HTERT RPE-1 (cell line): Measurements from ENCODE around the gene TMEM164.

ENCODE experiments used
- in situ Hi-C: fragments of 300-500 bp; cut with MboI; formaldehyde crosslinking; loops from 4 replicates; pipeline ENCODE4 v1.14.3; 2020; ENCODE audit warnings: low sequenced_read_pairs

The TMEM164 gene

DNA sequence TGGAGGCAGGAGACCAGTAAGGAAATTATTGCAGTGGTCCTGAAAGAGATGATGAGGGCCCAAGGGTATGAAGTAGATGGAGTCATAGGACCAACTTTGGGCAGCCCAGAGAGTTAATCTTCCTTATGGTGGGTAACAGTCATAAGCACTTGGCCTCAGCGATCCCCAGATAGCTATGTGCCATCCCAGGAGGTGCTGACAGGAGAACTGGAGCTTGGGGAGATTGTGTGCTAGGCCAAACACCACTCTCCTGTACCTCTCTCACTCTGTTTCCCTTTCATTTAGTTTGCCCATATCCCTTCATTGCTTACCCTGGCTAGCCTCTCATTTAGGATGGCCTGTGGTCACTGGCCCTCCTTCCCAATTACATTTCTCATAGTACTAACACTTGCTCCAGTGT lies 60.0 kb downstream of the TMEM164 start:
- in situ Hi-C loops = no loop called here

DNA sequence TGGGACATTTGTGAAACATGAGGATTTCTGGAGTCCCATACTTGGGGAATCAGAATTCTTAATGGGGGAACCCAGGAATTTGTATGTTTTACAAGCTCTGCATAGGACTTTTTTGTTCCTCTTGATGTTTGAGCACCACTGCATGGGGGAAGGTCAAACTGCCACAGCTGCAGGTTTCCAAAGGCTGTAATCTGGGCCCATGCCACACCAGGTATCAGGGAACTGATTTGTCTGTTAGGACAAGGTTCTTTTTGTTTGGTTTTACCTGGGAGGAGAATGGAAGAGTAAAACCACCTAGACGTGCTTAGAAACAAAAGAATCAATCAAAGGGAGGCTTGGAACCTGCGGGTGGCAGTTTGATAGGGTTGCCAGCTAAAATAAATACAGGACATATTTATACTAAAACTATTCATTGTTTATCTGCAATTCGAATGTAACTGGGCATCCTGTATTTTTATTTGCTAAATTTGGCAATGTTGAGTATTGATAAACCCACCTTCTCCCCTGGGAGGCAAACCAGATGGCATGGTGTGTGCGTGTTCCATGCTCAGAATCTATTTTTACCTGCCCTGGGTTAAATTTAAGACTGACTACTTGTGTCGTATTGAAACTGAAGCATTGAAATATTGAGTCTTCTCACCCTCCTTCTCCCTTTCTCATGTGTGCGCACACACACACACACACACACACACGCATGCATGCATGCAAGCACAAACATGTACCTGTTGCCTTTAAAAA lies 63.7 kb downstream of the TMEM164 start:
- in situ Hi-C loops = no loop called here

GRCh38 chrX:110070970-110071369 lies 68.1 kb downstream of the TMEM164 start:
- in situ Hi-C loops = no loop called here

- in situ Hi-C loops = no loop called here
These were observed 78.4 kb downstream of the TMEM164 start for GRCh38 chrX:110081320-110081719.

DNA sequence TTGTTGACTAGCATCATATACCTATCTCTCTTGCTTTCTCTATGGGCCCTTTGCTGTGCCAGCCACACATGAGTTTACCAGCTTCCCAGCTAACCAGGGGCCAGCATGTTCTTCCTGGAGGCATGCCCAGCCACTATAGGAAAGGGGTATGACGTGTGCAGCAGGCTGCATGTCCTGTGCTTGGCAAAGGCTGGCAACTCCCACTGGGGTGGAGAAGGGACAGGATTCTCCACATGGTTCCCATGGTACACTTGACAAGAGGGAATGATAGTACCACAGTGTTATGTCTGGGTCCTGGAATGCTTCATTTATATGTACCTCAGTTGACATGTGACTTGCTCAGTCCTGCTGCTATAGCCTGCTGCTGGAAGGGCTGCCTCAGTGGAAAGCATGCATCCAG lies 78.8 kb downstream of the TMEM164 start:
- in situ Hi-C loops = no loop called here

- in situ Hi-C loops = no loop called here
These were observed 79.2 kb downstream of the TMEM164 start for GRCh38 chrX:110082161-110082560.

GRCh38 chrX:110086162-110086915 lies 83.4 kb downstream of the TMEM164 start:
- in situ Hi-C loops = no loop called here

DNA sequence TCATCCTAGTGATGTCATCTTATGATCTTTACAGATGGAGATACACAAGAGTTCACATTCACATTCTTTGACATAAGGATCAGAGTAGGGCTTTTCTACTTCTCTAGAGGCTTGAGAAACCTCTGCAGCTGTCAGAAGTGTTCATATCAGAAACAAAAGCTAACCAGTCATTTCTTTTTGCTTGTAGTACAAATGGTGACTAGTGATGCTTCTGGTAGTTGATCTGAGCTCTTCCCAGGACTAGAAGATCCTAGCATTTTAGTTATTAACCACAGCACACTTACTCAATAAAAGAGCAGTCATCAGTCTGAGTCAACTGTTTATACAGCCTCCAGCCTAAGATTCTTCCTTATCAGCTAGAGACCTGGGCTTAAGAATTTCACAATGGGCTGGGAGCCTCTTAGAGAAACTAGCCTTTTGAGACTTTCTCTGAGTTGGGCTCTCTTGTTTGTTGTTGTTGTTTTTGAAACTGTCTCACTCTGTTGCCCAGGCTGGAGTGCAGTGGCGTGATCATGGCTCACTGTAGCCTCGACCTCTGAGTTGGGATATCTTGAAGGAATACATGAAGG lies 84.1 kb downstream of the TMEM164 start:
- in situ Hi-C loops = no loop called here

DNA sequence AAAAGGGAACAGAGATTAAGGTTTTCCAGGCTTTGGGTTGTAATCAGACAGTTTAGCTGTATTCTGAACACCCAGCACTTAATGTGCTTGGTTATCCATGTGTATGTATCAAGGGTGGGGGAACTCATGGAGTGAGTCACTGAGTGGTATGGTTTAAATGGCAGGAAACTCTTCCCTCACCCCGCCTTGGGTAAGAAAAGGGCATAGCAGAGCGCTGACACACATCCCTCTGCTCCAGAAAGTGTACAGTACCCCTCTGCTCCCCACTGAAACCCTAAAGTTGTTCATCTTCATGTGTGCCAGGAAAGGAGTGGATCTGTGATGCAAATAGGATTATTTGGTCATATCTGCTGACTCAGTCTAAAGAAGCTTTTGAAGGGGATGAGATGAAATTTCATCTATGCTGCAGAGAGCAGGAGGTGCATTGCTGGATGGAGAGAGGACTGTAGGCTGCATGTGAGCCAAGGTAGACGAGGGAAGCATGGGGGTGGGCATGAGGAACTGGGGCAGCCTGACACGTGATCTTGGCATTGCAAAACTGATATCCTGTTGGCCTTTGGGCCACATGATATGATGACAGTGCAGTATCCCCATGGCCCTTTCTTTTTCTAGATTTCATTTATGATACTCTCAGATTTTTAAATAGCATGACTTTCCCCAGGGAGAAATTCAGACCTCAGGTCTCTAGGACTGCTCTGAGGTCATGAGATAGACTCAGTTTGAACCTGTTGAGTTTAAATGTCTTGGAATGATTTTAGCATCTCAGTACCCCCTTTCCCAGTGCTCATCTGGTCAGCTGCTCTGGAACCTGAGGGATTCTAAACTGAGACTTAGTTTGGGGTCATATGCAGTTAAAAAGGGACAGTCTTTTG lies 84.8 kb downstream of the TMEM164 start:
- in situ Hi-C loops = no loop called here

DNA sequence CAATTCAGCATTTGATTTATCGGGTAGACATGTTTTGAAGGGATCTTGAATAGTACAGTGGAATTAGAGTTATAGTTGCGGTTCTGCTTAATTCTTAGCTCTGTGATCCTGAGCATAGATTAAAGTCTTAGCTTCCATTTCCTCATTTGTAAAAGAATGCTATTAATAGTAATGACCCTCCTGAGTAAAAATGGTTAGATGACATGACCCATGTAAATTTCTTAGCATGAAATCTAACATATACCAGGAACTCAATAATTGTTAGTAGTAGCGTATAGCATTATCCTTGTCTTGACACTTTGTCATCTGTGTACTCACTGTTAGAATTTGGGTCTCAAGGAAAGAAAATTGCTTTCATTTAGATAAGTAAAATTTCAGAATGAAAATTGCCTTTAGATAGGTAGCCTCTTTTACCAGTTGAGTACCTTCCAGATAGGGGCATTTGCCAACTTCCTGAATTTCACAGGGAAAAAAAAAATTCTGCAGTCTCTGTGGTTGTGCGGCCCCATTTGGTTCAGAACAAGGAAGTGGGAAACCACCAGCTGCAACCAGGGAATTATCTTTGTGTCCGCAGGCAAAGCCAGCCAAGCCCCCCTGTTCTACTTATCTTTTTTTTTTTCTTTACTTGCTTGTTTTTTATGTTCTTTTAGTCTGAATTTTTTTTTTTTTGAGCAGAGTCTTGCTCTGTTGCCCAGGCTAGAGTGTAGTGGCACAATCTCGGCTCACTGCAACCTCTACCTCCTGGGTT lies 86.9 kb downstream of the TMEM164 start:
- in situ Hi-C loops = no loop called here

- in situ Hi-C loops = no loop called here
These were observed 95.0 kb downstream of the TMEM164 start for GRCh38 chrX:110097920-110098319.

- in situ Hi-C loops = no loop called here
These were observed 100.4 kb downstream of the TMEM164 start for GRCh38 chrX:110103344-110103743.

DNA sequence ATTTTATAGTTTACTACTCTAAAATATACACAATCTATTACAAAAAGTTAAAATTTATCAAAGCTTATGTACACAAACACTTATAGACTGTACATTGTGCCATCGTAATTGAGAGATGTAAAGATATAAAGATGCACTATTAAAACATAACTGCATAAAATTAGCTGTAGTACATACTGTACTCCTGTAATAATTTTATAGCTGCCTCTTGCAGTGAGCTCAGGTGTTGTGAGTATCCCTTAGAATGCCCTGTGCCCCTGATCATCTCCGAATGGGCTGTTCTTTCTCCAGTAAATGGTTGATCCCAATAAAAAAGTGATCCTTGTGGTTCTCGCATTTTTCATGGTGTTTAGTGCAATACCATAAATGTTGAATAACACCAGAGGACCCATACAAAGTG lies 101.2 kb downstream of the TMEM164 start:
- in situ Hi-C loops = no loop called here

GRCh38 chrX:110108381-110108821 lies 105.5 kb downstream of the TMEM164 start:
- in situ Hi-C loops = no loop called here

- in situ Hi-C loops = no loop called here
These were observed 111.4 kb downstream of the TMEM164 start for GRCh38 chrX:110114260-110114776.

DNA sequence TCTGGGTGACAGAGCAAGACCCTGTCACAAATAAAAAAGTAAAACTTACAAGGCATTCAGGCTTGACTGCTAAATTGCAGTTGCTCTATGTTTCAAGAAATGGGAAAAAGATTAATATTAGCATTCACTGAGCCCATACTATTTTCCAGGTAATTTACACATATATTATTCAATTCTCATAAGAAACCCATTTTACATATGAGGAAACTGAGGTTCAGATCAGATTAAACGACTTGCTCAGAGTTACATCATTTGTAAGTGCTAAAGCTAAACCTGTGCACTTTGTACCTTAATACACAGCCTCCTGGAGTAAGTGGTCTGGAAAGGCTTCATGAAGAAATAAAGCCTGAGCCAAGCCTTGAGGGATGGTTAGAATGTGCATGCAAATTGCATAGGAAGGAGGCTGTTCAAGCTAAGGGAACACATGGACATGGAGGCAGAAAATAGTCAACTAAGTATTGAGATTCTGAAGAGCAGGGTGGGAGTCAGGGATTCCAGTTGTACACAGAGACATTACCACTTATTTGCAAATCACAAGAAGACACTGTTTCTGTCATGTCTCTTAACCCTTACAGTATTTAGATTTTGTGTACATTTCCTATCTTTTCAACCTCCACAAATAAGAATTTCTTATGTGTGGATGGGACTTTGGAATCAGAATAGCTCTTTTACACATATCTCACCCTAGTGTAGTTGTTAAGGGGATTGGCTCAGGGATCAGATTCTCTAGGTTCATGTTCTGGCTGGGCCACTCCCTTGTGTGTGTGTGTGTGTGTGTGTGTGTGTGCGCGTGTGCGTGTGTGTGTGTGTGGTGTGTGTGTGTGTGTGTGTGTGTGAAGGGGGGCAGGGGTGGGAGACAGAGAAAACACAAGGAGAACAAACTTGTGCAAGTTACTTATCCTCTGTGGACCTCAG lies 113.4 kb downstream of the TMEM164 start:
- in situ Hi-C loops = no loop called here

- in situ Hi-C loops = no loop called here
These were observed 115.6 kb downstream of the TMEM164 start for GRCh38 chrX:110118530-110118929.

DNA sequence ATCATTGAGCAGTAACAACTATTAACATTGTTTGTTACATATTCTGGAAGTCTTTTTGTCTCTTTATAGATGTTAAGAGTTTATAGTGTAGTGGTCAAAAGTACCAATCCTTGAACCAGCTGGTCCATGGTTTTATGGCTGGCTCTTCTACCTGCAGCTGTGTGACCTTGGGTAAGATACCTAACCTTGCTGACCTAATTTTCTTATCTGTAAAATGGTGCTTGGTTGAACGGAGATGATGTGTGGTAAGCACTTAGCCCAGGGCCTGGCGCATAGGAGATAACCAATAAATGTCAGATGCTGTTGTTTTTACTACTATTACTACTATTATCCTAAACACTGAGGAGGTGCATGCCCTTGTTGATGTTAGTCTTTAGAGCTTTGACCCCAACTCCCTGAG lies 116.6 kb downstream of the TMEM164 start:
- in situ Hi-C loops = no loop called here

DNA sequence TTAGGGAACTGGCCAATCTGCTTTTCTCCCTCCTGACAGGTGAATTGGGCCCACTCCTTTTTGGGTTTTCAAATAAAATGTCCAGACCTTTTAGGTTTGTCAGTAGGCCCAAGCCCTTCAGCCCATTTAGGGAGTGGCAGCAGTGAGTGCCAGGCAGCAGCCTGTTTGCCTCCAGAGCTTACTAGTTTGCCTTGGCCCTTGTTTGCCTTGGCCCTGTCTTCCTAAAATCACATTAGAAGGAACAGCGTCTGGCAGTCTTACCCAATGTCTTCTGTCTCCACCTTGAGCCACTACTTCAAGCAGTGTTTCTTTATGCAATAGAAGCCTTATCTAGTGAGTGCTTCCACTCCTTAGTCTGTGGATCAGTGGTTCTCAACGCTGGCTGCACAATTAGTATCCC lies 117.1 kb downstream of the TMEM164 start:
- in situ Hi-C loops = no loop called here
